Activated CD4-positive, alpha-beta T cell treated with anti-CD3 and anti-CD28 coated beads, Interleukin-2, amount 10 ng/mL, durations not matched to agents 24 days and 14 days (primary cell): Measurements from ENCODE around the gene NTNG1. TPM values are rescaled to one million over a fixed set of nuclear protein-coding genes. Genes with fewer than 3 reads are reported as not detected.

Experiments used
- DNase-seq: peaks from one replicate; pipeline ENCODE4 v3.0.0; 2022
- H3K27ac Mint-ChIP-seq: one replicate; pipeline ENCODE4 v1.8.0; 2022; ENCODE audit warnings: mild to moderate bottlenecking, mixed read lengths
- H3K27me3 Mint-ChIP-seq: one replicate; pipeline ENCODE4 v1.8.0; 2022; ENCODE audit warnings: mixed read lengths
- H3K36me3 Mint-ChIP-seq: one replicate; pipeline ENCODE4 v1.8.0; 2022; ENCODE audit warnings: low read depth, mild to moderate bottlenecking, mixed read lengths
- H3K4me1 Mint-ChIP-seq: one replicate; pipeline ENCODE4 v1.8.0; 2021; ENCODE audit warnings: mixed read lengths
- H3K4me3 Mint-ChIP-seq: one replicate; pipeline ENCODE4 v1.8.0; 2022; ENCODE audit warnings: mild to moderate bottlenecking, moderate library complexity, mixed read lengths
- H3K9me3 Mint-ChIP-seq: one replicate; pipeline ENCODE4 v1.8.0; 2021; ENCODE audit warnings: mixed read lengths
- intact Hi-C: fragments of 100-400 bp; cut with micrococcal nuclease; formaldehyde crosslinking; loops from one replicate; pipeline ENCODE4 v1.15.1; 2023
- total RNA-seq: library from RNA; stranded (reverse); gene quantifications from 2 replicates; pipeline ENCODE4 v1.2.3, GENCODE V29; 2022

NTNG1 gene
- total RNA-seq, 1 donor from 2014 or later = not detected

- no peaks in the 10 kb centered on the region for H3K4me1 Mint-ChIP-seq
- no peaks in the 10 kb centered on the region for H3K36me3 Mint-ChIP-seq
- H3K27ac Mint-ChIP-seq = no peak overlapping the region
- no peak for DNase-seq
- H3K9me3 Mint-ChIP-seq = no peaks in the 10 kb centered on the region
- H3K4me3 Mint-ChIP-seq = no peak overlapping the region
- intact Hi-C loops = no loop called here
- H3K27me3 Mint-ChIP-seq = no peaks in the 10 kb centered on the region
These were observed 273.7 kb downstream of the NTNG1 start for GRCh38 chr1:107414550-107414949.

- Mint-ChIP-seq H3K27ac (no peak overlapping the region), H3K9me3 (no peaks in the 10 kb centered on the region), H3K27me3 (no peaks in the 10 kb centered on the region), H3K4me1 (no peaks in the 10 kb centered on the region), H3K36me3 (no peaks in the 10 kb centered on the region), H3K4me3 (no peak overlapping the region)
- DNase-seq = no peak
- intact Hi-C loops = no loop called here
These were observed 274.4 kb downstream of the NTNG1 start for GRCh38 chr1:107415241-107415640.

GRCh38 chr1:107419003-107419402 is 278.2 kb downstream of the NTNG1 start:
- Mint-ChIP-seq H3K9me3 (no peaks in the 10 kb centered on the region), H3K4me3 (no peak overlapping the region), H3K4me1 (no peaks in the 10 kb centered on the region), H3K27ac (no peak overlapping the region), H3K27me3 (peaks cover 1% of the 10 kb centered on the region), H3K36me3 (no peaks in the 10 kb centered on the region)
- DNase-seq = no peak
- intact Hi-C loops = no loop called here

GRCh38 chr1:107422901-107423300 is 282.1 kb downstream of the NTNG1 start:
- Mint-ChIP-seq H3K27me3 (peaks cover 6% of the 10 kb centered on the region), H3K36me3 (no peaks in the 10 kb centered on the region), H3K27ac (no peak overlapping the region), H3K4me1 (no peaks in the 10 kb centered on the region), H3K9me3 (no peaks in the 10 kb centered on the region), H3K4me3 (no peak overlapping the region)
- DNase-seq = no peak
- intact Hi-C loops = no loop called here

GRCh38 chr1:107430540-107431228 is 289.8 kb downstream of the NTNG1 start:
- Mint-ChIP-seq H3K27ac (no peak overlapping the region), H3K36me3 (no peaks in the 10 kb centered on the region), H3K4me3 (no peak overlapping the region), H3K9me3 (no peaks in the 10 kb centered on the region), H3K27me3 (peaks cover 8% of the 10 kb centered on the region), H3K4me1 (no peaks in the 10 kb centered on the region)
- peak; percentile 76 for DNase-seq
- intact Hi-C loops = loop anchor here (2.0 kb wide), 1 partner anchor 98 kb away; no protein-coding TSS in a partner anchor

- no peaks in the 10 kb centered on the region for H3K4me1 Mint-ChIP-seq
- no peak overlapping the region for H3K4me3 Mint-ChIP-seq
- intact Hi-C loops = no loop called here
- no peaks in the 10 kb centered on the region for H3K36me3 Mint-ChIP-seq
- H3K27me3 Mint-ChIP-seq = peaks cover 3% of the 10 kb centered on the region
- no peak overlapping the region for H3K27ac Mint-ChIP-seq
- no peak for DNase-seq
- no peaks in the 10 kb centered on the region for H3K9me3 Mint-ChIP-seq
These were observed 291.3 kb downstream of the NTNG1 start for GRCh38 chr1:107432108-107432507.

GRCh38 chr1:107433068-107433467 is 292.2 kb downstream of the NTNG1 start:
- Mint-ChIP-seq H3K27ac (no peak overlapping the region), H3K4me1 (no peaks in the 10 kb centered on the region), H3K4me3 (no peak overlapping the region), H3K27me3 (peaks cover 3% of the 10 kb centered on the region), H3K9me3 (no peaks in the 10 kb centered on the region), H3K36me3 (no peaks in the 10 kb centered on the region)
- no peak for DNase-seq
- intact Hi-C loops = no loop called here

- no peak for DNase-seq
- Mint-ChIP-seq H3K9me3 (no peaks in the 10 kb centered on the region), H3K27me3 (peaks cover 3% of the 10 kb centered on the region), H3K36me3 (no peaks in the 10 kb centered on the region), H3K4me1 (no peaks in the 10 kb centered on the region), H3K4me3 (no peak overlapping the region), H3K27ac (no peak overlapping the region)
- intact Hi-C loops = no loop called here
These were observed 293.0 kb downstream of the NTNG1 start for GRCh38 chr1:107433635-107434360.

- Mint-ChIP-seq H3K27me3 (peaks cover 3% of the 10 kb centered on the region), H3K4me1 (no peaks in the 10 kb centered on the region), H3K9me3 (no peaks in the 10 kb centered on the region), H3K4me3 (no peak overlapping the region), H3K36me3 (no peaks in the 10 kb centered on the region), H3K27ac (no peak overlapping the region)
- DNase-seq = no peak
- intact Hi-C loops = no loop called here
These were observed 293.5 kb downstream of the NTNG1 start for GRCh38 chr1:107434361-107434693.

- intact Hi-C loops = no loop called here
- Mint-ChIP-seq H3K27ac (no peak overlapping the region), H3K4me3 (no peak overlapping the region), H3K27me3 (peaks cover 3% of the 10 kb centered on the region), H3K4me1 (no peaks in the 10 kb centered on the region), H3K36me3 (no peaks in the 10 kb centered on the region), H3K9me3 (no peaks in the 10 kb centered on the region)
- no peak for DNase-seq
These were observed 295.9 kb downstream of the NTNG1 start for GRCh38 chr1:107436552-107437241.

GRCh38 chr1:107439567-107439966 is 298.7 kb downstream of the NTNG1 start:
- Mint-ChIP-seq H3K4me3 (no peak overlapping the region), H3K9me3 (no peaks in the 10 kb centered on the region), H3K27me3 (peaks cover 10% of the 10 kb centered on the region), H3K36me3 (no peaks in the 10 kb centered on the region), H3K27ac (no peak overlapping the region), H3K4me1 (no peaks in the 10 kb centered on the region)
- intact Hi-C loops = no loop called here
- no peak for DNase-seq

GRCh38 chr1:107442551-107442950 is 301.7 kb downstream of the NTNG1 start:
- Mint-ChIP-seq H3K27me3 (peaks cover 11% of the 10 kb centered on the region), H3K27ac (no peak overlapping the region), H3K4me3 (no peak overlapping the region), H3K36me3 (no peaks in the 10 kb centered on the region), H3K4me1 (no peaks in the 10 kb centered on the region), H3K9me3 (no peaks in the 10 kb centered on the region)
- no peak for DNase-seq
- intact Hi-C loops = no loop called here

GRCh38 chr1:107443027-107443426 is 302.2 kb downstream of the NTNG1 start:
- intact Hi-C loops = no loop called here
- Mint-ChIP-seq H3K4me1 (no peaks in the 10 kb centered on the region), H3K36me3 (no peaks in the 10 kb centered on the region), H3K9me3 (no peaks in the 10 kb centered on the region), H3K27me3 (peaks cover 11% of the 10 kb centered on the region), H3K27ac (no peak overlapping the region), H3K4me3 (no peak overlapping the region)
- no peak for DNase-seq

GRCh38 chr1:107443860-107444259 is 303.0 kb downstream of the NTNG1 start:
- Mint-ChIP-seq H3K27me3 (peaks cover 11% of the 10 kb centered on the region), H3K4me1 (no peaks in the 10 kb centered on the region), H3K9me3 (no peaks in the 10 kb centered on the region), H3K27ac (no peak overlapping the region), H3K36me3 (no peaks in the 10 kb centered on the region), H3K4me3 (no peak overlapping the region)
- intact Hi-C loops = no loop called here
- DNase-seq = no peak
